ENCODE results near the gene NPC1L1.

DNA sequence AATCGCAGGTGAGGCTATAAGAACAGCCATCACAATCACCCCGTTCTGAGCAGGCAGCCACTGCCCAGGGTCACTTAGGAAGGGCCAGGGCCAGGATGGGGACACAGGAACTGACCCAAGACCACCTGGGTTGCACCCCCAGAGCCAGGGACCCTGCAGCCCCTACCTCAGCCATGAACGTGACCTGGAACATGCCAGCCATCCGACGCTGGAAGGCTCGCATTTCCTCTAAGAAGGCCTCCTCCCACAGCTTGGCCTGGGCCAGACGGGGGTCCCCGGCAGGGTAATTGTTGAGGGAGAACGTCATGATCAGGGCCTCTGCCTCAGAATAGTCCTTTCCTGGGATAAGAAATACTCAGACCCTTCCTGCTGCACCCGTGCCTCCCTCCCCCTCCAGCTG is 5.0 kb downstream of the NPC1L1 start:
- TF ChIP-seq, protein P1, sequence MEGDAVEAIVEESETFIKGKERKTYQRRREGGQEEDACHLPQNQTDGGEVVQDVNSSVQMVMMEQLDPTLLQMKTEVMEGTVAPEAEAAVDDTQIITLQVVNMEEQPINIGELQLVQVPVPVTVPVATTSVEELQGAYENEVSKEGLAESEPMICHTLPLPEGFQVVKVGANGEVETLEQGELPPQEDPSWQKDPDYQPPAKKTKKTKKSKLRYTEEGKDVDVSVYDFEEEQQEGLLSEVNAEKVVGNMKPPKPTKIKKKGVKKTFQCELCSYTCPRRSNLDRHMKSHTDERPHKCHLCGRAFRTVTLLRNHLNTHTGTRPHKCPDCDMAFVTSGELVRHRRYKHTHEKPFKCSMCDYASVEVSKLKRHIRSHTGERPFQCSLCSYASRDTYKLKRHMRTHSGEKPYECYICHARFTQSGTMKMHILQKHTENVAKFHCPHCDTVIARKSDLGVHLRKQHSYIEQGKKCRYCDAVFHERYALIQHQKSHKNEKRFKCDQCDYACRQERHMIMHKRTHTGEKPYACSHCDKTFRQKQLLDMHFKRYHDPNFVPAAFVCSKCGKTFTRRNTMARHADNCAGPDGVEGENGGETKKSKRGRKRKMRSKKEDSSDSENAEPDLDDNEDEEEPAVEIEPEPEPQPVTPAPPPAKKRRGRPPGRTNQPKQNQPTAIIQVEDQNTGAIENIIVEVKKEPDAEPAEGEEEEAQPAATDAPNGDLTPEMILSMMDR (IDR thresholded peaks at IDR 0.05), result no peak
- no peak for TF ChIP-seq KAT7 (CRISPR knock-in tag; IDR thresholded peaks at IDR 0.05; ENCODE audit: borderline replicate concordance)
- TF ChIP-seq, protein P2, sequence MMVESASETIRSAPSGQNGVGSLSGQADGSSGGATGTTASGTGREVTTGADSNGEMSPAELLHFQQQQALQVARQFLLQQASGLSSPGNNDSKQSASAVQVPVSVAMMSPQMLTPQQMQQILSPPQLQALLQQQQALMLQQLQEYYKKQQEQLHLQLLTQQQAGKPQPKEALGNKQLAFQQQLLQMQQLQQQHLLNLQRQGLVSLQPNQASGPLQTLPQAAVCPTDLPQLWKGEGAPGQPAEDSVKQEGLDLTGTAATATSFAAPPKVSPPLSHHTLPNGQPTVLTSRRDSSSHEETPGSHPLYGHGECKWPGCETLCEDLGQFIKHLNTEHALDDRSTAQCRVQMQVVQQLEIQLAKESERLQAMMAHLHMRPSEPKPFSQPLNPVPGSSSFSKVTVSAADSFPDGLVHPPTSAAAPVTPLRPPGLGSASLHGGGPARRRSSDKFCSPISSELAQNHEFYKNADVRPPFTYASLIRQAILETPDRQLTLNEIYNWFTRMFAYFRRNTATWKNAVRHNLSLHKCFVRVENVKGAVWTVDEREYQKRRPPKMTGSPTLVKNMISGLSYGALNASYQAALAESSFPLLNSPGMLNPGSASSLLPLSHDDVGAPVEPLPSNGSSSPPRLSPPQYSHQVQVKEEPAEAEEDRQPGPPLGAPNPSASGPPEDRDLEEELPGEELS (CRISPR knock-in tag; IDR thresholded peaks at IDR 0.05), result no peak
